HEK293 (cell line): ENCODE measurements around the gene POLR3GL.
A peak's percentile ranks its signal among the peaks of the same experiment; 100 is the strongest.

ENCODE experiments used
- CTCF ChIA-PET: fragments of 350-600 bp; formaldehyde crosslinking; extraction: SDS; loops from one replicate; lab custom pipeline; 2021; ENCODE audit warnings: antibody characterized with exemption; lab: Yijun Ruan, JAX
- POLR2A ChIA-PET: fragments of 300-600 bp; formaldehyde crosslinking; extraction: SDS; loops from one replicate; lab custom pipeline; 2020; ENCODE audit warnings: antibody characterized with exemption, inconsistent platforms; lab: Yijun Ruan, JAX
- H3K27ac ChIP-seq: fragments of 200-500 bp; sonication (Bioruptor generic); 2 replicates; pipeline ENCODE4 v1.5.1; 2014; ENCODE audit warnings: low read depth, low read length, control low read depth, inconsistent platforms; ENCODE audit errors: extremely low read depth
- H3K36me3 ChIP-seq, 2 experiments: fragments of 200-500 bp in 1 of 2; sonication (Bioruptor generic) in 1 of 2; 1 replicate in 1 of 2; 2 replicates in 1 of 2; pipeline ENCODE4 v1.5.1; 2014 to 2017; ENCODE audit warnings: inconsistent platforms in 2 of 2, low read length in 2 of 2; ENCODE audit not compliant: control insufficient read depth in 2 of 2, insufficient read depth in 1 of 2
- H3K4me1 ChIP-seq: fragments of 200-500 bp; sonication (Bioruptor generic); 2 replicates; pipeline ENCODE4 v1.5.1; 2014; ENCODE audit warnings: mild to moderate bottlenecking, low read length, inconsistent platforms; ENCODE audit not compliant: control insufficient read depth, insufficient read depth
- H3K4me3 ChIP-seq: 2 replicates; pipeline ENCODE4 v1.5.1; 2011; ENCODE audit warnings: low read depth, mild to moderate bottlenecking, control low read depth, low read length, moderate library complexity
- H3K9me3 ChIP-seq: fragments of 200-500 bp; sonication (Bioruptor generic); 2 replicates; pipeline ENCODE4 v1.5.1; 2014; ENCODE audit warnings: low read depth, low read length, inconsistent platforms; ENCODE audit not compliant: control insufficient read depth, insufficient read depth
- BCL11B ChIP-seq: fragments of 450-650 bp; formaldehyde crosslinking; IDR thresholded peaks from 2 replicates; pipeline ENCODE4 v1.5.1; 2016; ENCODE audit warnings: low read depth, missing biosample characterization, missing genetic modification characterization
- BCL6B ChIP-seq: fragments of 450-650 bp; formaldehyde crosslinking; IDR thresholded peaks from 2 replicates; pipeline ENCODE4 v1.5.1; 2017; ENCODE audit warnings: missing biosample characterization, missing genetic modification characterization
- GFI1B ChIP-seq: fragments of 450-650 bp; formaldehyde crosslinking; IDR thresholded peaks from 2 replicates; pipeline ENCODE4 v1.5.1; 2016; ENCODE audit warnings: missing biosample characterization, missing genetic modification characterization
- GLI4 ChIP-seq: fragments of 450-650 bp; formaldehyde crosslinking; IDR thresholded peaks from 2 replicates; pipeline ENCODE4 v1.5.1; 2016; ENCODE audit warnings: missing biosample characterization, missing genetic modification characterization
- GLIS1 ChIP-seq: fragments of 450-650 bp; formaldehyde crosslinking; IDR thresholded peaks from 2 replicates; pipeline ENCODE4 v1.5.1; 2016; ENCODE audit warnings: missing biosample characterization, missing genetic modification characterization
- HOXA7 ChIP-seq: sonication (generic); formaldehyde crosslinking; IDR thresholded peaks from 2 replicates; pipeline ENCODE4 v1.8.1; 2022; ENCODE audit warnings: missing genetic modification reagents, borderline replicate concordance
- KLF16 ChIP-seq: fragments of 450-650 bp; formaldehyde crosslinking; IDR thresholded peaks from 2 replicates; pipeline ENCODE4 v1.5.1; 2017; ENCODE audit warnings: missing biosample characterization, missing genetic modification characterization
- KLF9 ChIP-seq: fragments of 450-650 bp; formaldehyde crosslinking; IDR thresholded peaks from 2 replicates; pipeline ENCODE4 v1.5.1; 2016; ENCODE audit warnings: missing biosample characterization, missing genetic modification characterization, low read depth
- OSR2 ChIP-seq: fragments of 450-650 bp; formaldehyde crosslinking; IDR thresholded peaks from 2 replicates; pipeline ENCODE4 v1.5.1; 2016; ENCODE audit warnings: missing biosample characterization, missing genetic modification characterization
- SCRT2 ChIP-seq: fragments of 450-650 bp; formaldehyde crosslinking; IDR thresholded peaks from 2 replicates; pipeline ENCODE4 v1.5.1; 2016; ENCODE audit warnings: missing biosample characterization, missing genetic modification characterization
- WT1 ChIP-seq: fragments of 450-650 bp; formaldehyde crosslinking; IDR thresholded peaks from 2 replicates; pipeline ENCODE4 v1.5.1; 2016; ENCODE audit warnings: missing biosample characterization, missing genetic modification characterization
- ZBTB6 ChIP-seq: fragments of 450-650 bp; formaldehyde crosslinking; IDR thresholded peaks from 2 replicates; pipeline ENCODE4 v1.5.1; 2017; ENCODE audit warnings: missing biosample characterization, missing genetic modification characterization
- ZFP41 ChIP-seq: fragments of 450-650 bp; formaldehyde crosslinking; IDR thresholded peaks from 2 replicates; pipeline ENCODE4 v1.5.1; 2016; ENCODE audit warnings: missing biosample characterization, missing genetic modification characterization, borderline replicate concordance
- ZFP69B ChIP-seq: fragments of 450-650 bp; formaldehyde crosslinking; IDR thresholded peaks from 2 replicates; pipeline ENCODE4 v1.5.1; 2016; ENCODE audit warnings: missing biosample characterization, missing genetic modification characterization
- ZNF114 ChIP-seq: fragments of 450-650 bp; formaldehyde crosslinking; IDR thresholded peaks from 2 replicates; pipeline ENCODE4 v1.5.0; 2017; ENCODE audit warnings: missing biosample characterization, missing genetic modification characterization
- ZNF138 ChIP-seq: fragments of 450-650 bp; formaldehyde crosslinking; IDR thresholded peaks from 2 replicates; pipeline ENCODE4 v1.5.1; 2016; ENCODE audit warnings: missing biosample characterization, missing genetic modification characterization, borderline replicate concordance
- ZNF2 ChIP-seq: fragments of 450-650 bp; formaldehyde crosslinking; IDR thresholded peaks from 2 replicates; pipeline ENCODE4 v1.5.1; 2016; ENCODE audit warnings: missing biosample characterization, missing genetic modification characterization
- ZNF24 ChIP-seq: fragments of 450-650 bp; formaldehyde crosslinking; IDR thresholded peaks from 2 replicates; pipeline ENCODE4 v1.5.1; 2016; ENCODE audit warnings: missing biosample characterization, missing genetic modification characterization
- ZNF366 ChIP-seq: fragments of 450-650 bp; formaldehyde crosslinking; conservative IDR thresholded peaks from 2 replicates; pipeline ENCODE4 v1.5.1; 2016; ENCODE audit warnings: missing biosample characterization, missing genetic modification characterization
- ZNF473 ChIP-seq: fragments of 450-650 bp; formaldehyde crosslinking; IDR thresholded peaks from 2 replicates; pipeline ENCODE4 v1.5.1; 2017; ENCODE audit warnings: missing biosample characterization, missing genetic modification characterization
- ZNF571 ChIP-seq: fragments of 450-650 bp; formaldehyde crosslinking; IDR thresholded peaks from 2 replicates; pipeline ENCODE4 v1.5.0; 2017; ENCODE audit warnings: missing biosample characterization, missing genetic modification characterization
- ZNF610 ChIP-seq: fragments of 450-650 bp; formaldehyde crosslinking; IDR thresholded peaks from 2 replicates; pipeline ENCODE4 v1.5.1; 2016; ENCODE audit warnings: missing biosample characterization, missing genetic modification characterization, borderline replicate concordance
- ZNF624 ChIP-seq: fragments of 450-650 bp; formaldehyde crosslinking; IDR thresholded peaks from 2 replicates; pipeline ENCODE4 v1.5.1; 2017; ENCODE audit warnings: missing biosample characterization, missing genetic modification characterization
- ZNF658 ChIP-seq: fragments of 450-650 bp; formaldehyde crosslinking; IDR thresholded peaks from 2 replicates; pipeline ENCODE4; 2016; ENCODE audit warnings: missing biosample characterization, missing genetic modification characterization
- ZNF664 ChIP-seq: fragments of 450-650 bp; formaldehyde crosslinking; IDR thresholded peaks from 2 replicates; pipeline ENCODE4 v1.5.1; 2016; ENCODE audit warnings: missing biosample characterization, missing genetic modification characterization
- ZNF670 ChIP-seq: fragments of 450-650 bp; formaldehyde crosslinking; IDR thresholded peaks from 2 replicates; pipeline ENCODE4 v1.5.1; 2016; ENCODE audit warnings: missing biosample characterization, missing genetic modification characterization, low read depth
- ZNF76 ChIP-seq: fragments of 450-650 bp; formaldehyde crosslinking; IDR thresholded peaks from 2 replicates; pipeline ENCODE4; 2016; ENCODE audit warnings: low read depth, missing biosample characterization, missing genetic modification characterization, borderline replicate concordance
- ZNF768 ChIP-seq: fragments of 450-650 bp; formaldehyde crosslinking; IDR thresholded peaks from 2 replicates; pipeline ENCODE4 v1.5.1; 2018; ENCODE audit warnings: missing biosample characterization, mild to moderate bottlenecking, missing genetic modification characterization
- ZNF776 ChIP-seq: fragments of 450-650 bp; formaldehyde crosslinking; IDR thresholded peaks from 2 replicates; pipeline ENCODE4 v1.5.0; 2017; ENCODE audit warnings: missing biosample characterization, missing genetic modification characterization, borderline replicate concordance
- ZSCAN23 ChIP-seq: fragments of 450-650 bp; formaldehyde crosslinking; IDR thresholded peaks from 2 replicates; pipeline ENCODE4 v1.5.1; 2016; ENCODE audit warnings: missing biosample characterization, missing genetic modification characterization
- TF ChIP-seq, protein P1 (sequence below): fragments of 450-650 bp; formaldehyde crosslinking; IDR thresholded peaks from 2 replicates; pipeline ENCODE4 v1.5.1; 2016; ENCODE audit warnings: missing biosample characterization, missing genetic modification characterization, borderline replicate concordance
- TF ChIP-seq, protein P2 (sequence below): fragments of 450-650 bp; formaldehyde crosslinking; IDR thresholded peaks from 2 replicates; pipeline ENCODE4 v1.5.1; 2017; ENCODE audit warnings: missing biosample characterization, missing genetic modification characterization

The POLR3GL gene

DNA sequence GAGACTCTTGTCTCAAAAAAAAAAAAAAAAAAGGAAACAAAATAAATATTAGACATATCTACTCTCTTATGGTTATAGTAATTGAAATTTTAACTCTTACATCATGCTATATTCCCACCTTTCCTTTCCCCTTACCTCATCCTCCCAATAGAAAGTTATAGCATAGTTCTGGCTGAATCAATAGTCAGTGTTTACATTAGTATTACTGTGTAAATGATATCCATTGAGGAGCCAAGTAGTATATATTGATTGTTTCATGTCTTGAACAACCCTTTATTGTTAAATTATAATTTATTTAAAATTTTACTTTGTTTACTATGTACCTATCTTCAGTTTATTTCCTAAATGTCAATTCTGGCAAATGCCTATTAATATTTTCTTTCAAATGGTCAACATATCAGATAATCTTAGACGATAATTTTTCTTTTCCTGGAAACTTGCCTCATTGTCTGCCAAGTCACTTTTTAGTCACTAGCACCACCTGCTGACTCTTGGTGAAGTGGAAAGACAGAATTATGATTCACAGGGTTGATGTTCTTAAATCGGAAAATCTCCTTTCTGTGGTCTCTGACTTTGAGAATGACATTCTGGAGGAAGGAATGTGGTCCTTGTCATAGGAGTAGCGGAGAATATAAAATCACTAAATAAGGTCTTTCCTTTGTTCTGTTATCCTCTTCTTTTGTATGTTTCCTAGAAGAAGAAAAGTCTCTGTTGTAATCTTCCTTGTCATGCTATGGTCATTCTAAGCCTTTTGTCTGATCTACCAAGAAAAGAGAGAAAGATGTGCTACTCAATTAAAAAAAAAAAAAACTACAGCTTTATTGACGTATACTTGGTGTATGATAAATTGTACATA lies 48.4 kb downstream of the POLR3GL start (continued):
- TF ChIP-seq ZBTB6 (tag by site-specific recombination) (no peak), KLF9 (tag by site-specific recombination) (no peak), ZNF768 (tag by site-specific recombination) (no peak), GLIS1 (no peak), ZSCAN23 (tag by site-specific recombination) (no peak), WT1 (tag by site-specific recombination) (no peak), ZNF610 (tag by site-specific recombination) (no peak), ZNF658 (tag by site-specific recombination) (no peak), ZNF24 (tag by site-specific recombination) (0 out of 2 replicates have a peak, but pooled peaks have one; percentile 21), ZNF776 (tag by site-specific recombination) (no peak), ZNF571 (no peak), GLI4 (tag by site-specific recombination) (no peak), ZNF76 (tag by site-specific recombination) (no peak), ZNF664 (tag by site-specific recombination) (no peak; the same call in 1 of the 2 replicates), ZFP69B (tag by site-specific recombination) (no peak), ZNF138 (tag by site-specific recombination) (no peak), BCL6B (tag by site-specific recombination) (no peak), ZNF2 (peak; percentile 35; the same call in 1 of the 2 replicates), OSR2 (no peak), SCRT2 (tag by site-specific recombination) (no peak), ZNF670 (no peak)
- TF ChIP-seq, protein P1, sequence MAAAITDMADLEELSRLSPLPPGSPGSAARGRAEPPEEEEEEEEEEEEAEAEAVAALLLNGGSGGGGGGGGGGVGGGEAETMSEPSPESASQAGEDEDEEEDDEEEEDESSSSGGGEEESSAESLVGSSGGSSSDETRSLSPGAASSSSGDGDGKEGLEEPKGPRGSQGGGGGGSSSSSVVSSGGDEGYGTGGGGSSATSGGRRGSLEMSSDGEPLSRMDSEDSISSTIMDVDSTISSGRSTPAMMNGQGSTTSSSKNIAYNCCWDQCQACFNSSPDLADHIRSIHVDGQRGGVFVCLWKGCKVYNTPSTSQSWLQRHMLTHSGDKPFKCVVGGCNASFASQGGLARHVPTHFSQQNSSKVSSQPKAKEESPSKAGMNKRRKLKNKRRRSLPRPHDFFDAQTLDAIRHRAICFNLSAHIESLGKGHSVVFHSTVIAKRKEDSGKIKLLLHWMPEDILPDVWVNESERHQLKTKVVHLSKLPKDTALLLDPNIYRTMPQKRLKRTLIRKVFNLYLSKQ = no peak
- TF ChIP-seq, all 188 proteins: peak for 17

DNA sequence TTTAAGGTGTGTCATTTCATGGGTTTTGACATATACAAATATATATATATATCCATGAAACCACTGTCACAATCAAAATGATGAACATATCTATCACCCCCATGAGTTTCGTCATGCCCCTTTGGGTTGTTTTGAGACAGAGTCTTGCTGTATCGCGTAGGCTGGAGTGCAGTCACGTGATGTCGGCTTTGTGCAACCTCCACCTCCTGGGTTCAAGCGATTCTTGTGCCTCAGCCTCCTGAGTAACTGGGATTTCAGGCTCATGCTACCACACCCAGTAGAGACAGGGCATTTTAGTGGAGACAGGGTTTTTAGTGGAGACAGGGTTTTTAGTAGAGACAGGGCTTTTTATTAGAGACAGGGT lies 49.1 kb downstream of the POLR3GL start:
- CTCF ChIA-PET = interaction anchor here (0.7 to 13.8 kb wide), 5 partner anchors 35 to 402 kb away, joined by 3 to 227 read pairs (median 29); partner anchors contain the start of gene NUDT17
- H3K36me3 ChIP-seq = no peaks in the 10 kb centered on the region
- H3K27ac ChIP-seq = no peak overlapping the region
- H3K4me3 ChIP-seq = no peak overlapping the region
- POLR2A ChIA-PET = no interaction called here
- H3K4me1 ChIP-seq = no peaks in the 10 kb centered on the region
- no peak for TF ChIP-seq ZNF610 (tag by site-specific recombination)
- TF ChIP-seq, protein P2, sequence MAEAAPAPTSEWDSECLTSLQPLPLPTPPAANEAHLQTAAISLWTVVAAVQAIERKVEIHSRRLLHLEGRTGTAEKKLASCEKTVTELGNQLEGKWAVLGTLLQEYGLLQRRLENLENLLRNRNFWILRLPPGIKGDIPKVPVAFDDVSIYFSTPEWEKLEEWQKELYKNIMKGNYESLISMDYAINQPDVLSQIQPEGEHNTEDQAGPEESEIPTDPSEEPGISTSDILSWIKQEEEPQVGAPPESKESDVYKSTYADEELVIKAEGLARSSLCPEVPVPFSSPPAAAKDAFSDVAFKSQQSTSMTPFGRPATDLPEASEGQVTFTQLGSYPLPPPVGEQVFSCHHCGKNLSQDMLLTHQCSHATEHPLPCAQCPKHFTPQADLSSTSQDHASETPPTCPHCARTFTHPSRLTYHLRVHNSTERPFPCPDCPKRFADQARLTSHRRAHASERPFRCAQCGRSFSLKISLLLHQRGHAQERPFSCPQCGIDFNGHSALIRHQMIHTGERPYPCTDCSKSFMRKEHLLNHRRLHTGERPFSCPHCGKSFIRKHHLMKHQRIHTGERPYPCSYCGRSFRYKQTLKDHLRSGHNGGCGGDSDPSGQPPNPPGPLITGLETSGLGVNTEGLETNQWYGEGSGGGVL = no peak
- no peak for TF ChIP-seq HOXA7 (CRISPR knock-in tag)
- TF ChIP-seq GFI1B (tag by site-specific recombination) = no peak
- TF ChIP-seq ZNF114 (tag by site-specific recombination) = no peak
- TF ChIP-seq ZNF473 (tag by site-specific recombination) = no peak
- no peak for TF ChIP-seq KLF16 (tag by site-specific recombination)
- TF ChIP-seq BCL11B = no peak
- no peak for TF ChIP-seq ZNF366 (tag by site-specific recombination)
- TF ChIP-seq ZFP41 (tag by site-specific recombination) = no peak
- TF ChIP-seq ZNF624 (tag by site-specific recombination) = no peak
- no peaks in the 10 kb centered on the region for H3K9me3 ChIP-seq
